GM12878 (cell line): ENCODE data around the gene KAZN. TPM values are rescaled to one million over a fixed set of nuclear protein-coding genes. Genes with fewer than 3 reads are reported as not detected.

Source experiments
- ATAC-seq: fragments of 200-7000 bp; cut with Tn5 transposase; 3 replicates; pipeline ENCODE4 v1.9.1; 2020; ENCODE audit warnings: mild to moderate bottlenecking, moderate library complexity
- BruUV-seq: library from RNA; stranded (reverse); fragments of 400-500 nt; replicated peaks from 2 replicates; lab custom pipeline; 2021; lab: Mats Ljungman, UMichigan
- CTCF ChIA-PET: fragments of 300-600 bp; sonication (Branson Sonifier 250); formaldehyde crosslinking; extraction: SDS; loops from one replicate; lab custom pipeline; 2021; ENCODE audit warnings: inconsistent platforms; lab: Yijun Ruan, JAX
- POLR2A ChIA-PET: fragments of 350-600 bp; formaldehyde crosslinking; extraction: SDS; loops from one replicate; lab custom pipeline; 2021; ENCODE audit warnings: inconsistent platforms; lab: Charles Lee
- RAD21 ChIA-PET: fragments of 300-600 bp; sonication (Branson Sonifier 250); formaldehyde crosslinking; loops from one replicate; lab custom pipeline; 2023; ENCODE audit warnings: antibody characterized with exemption; ENCODE audit not compliant: unreplicated experiment; lab: Charles Lee
- SMC1A ChIA-PET: fragments of 300-600 bp; sonication (Branson Sonifier 250); formaldehyde crosslinking; loops from one replicate; lab custom pipeline; 2023; ENCODE audit not compliant: unreplicated experiment, uncharacterized antibody; lab: Charles Lee
- DNase-seq: peaks from one replicate; pipeline ENCODE4 v3.0.0-alpha.2; 2011; ENCODE audit warnings: low read depth, low spot score
- FAIRE-seq: peaks from 3 replicates; lab custom pipeline; 2011; peaks lifted over from hg19 to GRCh38; lab: Jason Lieb, UNC
- H2AFZ ChIP-seq: 2 replicates; pipeline ENCODE4 v1.6.0; 2011; ENCODE audit warnings: low read depth, low read length, control low read depth; ENCODE audit not compliant: control insufficient read depth
- H3K27ac ChIP-seq: 2 replicates; pipeline ENCODE4 v1.5.1; 2011; ENCODE audit warnings: control low read depth; ENCODE audit not compliant: control insufficient read depth, insufficient read depth
- H3K27me3 ChIP-seq, 2 experiments: replicated peaks in 1 of 2; 2 replicates each; pipeline versions ENCODE4 v1.6.0 to v1.6.1; 2011; ENCODE audit warnings: low read length in 1 of 2; ENCODE audit not compliant: control insufficient read depth in 2 of 2, insufficient read depth in 2 of 2
- H3K36me3 ChIP-seq, 2 experiments: 2 replicates each; pipeline ENCODE4 v1.5.1; 2011; ENCODE audit warnings: low read length in 1 of 2; ENCODE audit not compliant: control insufficient read depth in 2 of 2, insufficient read depth in 2 of 2
- H3K4me1 ChIP-seq: 2 replicates; pipeline ENCODE4 v1.6.1; 2011; ENCODE audit warnings: mild to moderate bottlenecking, low read length, moderate library complexity, mixed read lengths; ENCODE audit not compliant: control insufficient read depth, insufficient read depth
- H3K4me2 ChIP-seq: 2 replicates; pipeline ENCODE4 v1.6.0; 2011; ENCODE audit warnings: control low read depth; ENCODE audit not compliant: control insufficient read depth, insufficient read depth
- H3K4me3 ChIP-seq: fragments of 200-600 bp; sonication (generic); 2 replicates; pipeline ENCODE4 v1.5.1; 2016
- H3K79me2 ChIP-seq: 2 replicates; pipeline ENCODE4 v1.6.0; 2011; ENCODE audit warnings: low read length; ENCODE audit not compliant: control insufficient read depth, insufficient read depth
- H3K9ac ChIP-seq: 2 replicates; pipeline ENCODE4 v1.8.0; 2011; ENCODE audit warnings: low read length, control low read depth, mixed read lengths; ENCODE audit not compliant: control insufficient read depth, insufficient read depth
- H3K9me3 ChIP-seq: replicated peaks from 3 replicates; pipeline ENCODE4 v1.5.1; 2011; ENCODE audit warnings: mild to moderate bottlenecking, low read length; ENCODE audit not compliant: control insufficient read depth, insufficient read depth
- H4K20me1 ChIP-seq: 2 replicates; pipeline ENCODE4 v1.6.0; 2011; ENCODE audit not compliant: control insufficient read depth, insufficient read depth
- BACH1 ChIP-seq: fragments of 450-650 bp; IDR thresholded peaks from 2 replicates; pipeline ENCODE4 v1.6.1; 2017; ENCODE audit warnings: mild to moderate bottlenecking, borderline replicate concordance
- BMI1 ChIP-seq: fragments of 450-650 bp; IDR thresholded peaks from 2 replicates; pipeline ENCODE4 v1.6.1; 2016; ENCODE audit warnings: mild to moderate bottlenecking, moderate library complexity, borderline replicate concordance
- CHD2 ChIP-seq: IDR thresholded peaks from 2 replicates; pipeline ENCODE4 v1.6.1; 2011; ENCODE audit warnings: low read depth, low read length, improper control_type of control experiment, borderline replicate concordance
- KLF5 ChIP-seq: fragments of 450-650 bp; IDR thresholded peaks from 2 replicates; pipeline ENCODE4 v1.6.1; 2014; ENCODE audit warnings: mild to moderate bottlenecking; ENCODE audit not compliant: partially characterized antibody
- MLLT1 ChIP-seq: fragments of 450-650 bp; IDR thresholded peaks from 2 replicates; pipeline ENCODE4 v1.6.1; 2016; ENCODE audit warnings: mild to moderate bottlenecking
- NKRF ChIP-seq: fragments of 450-650 bp; conservative IDR thresholded peaks from 2 replicates; pipeline ENCODE4 v1.6.1; 2017; ENCODE audit warnings: mild to moderate bottlenecking, moderate library complexity
- PML ChIP-seq: IDR thresholded peaks from 2 replicates; pipeline ENCODE4 v1.6.1; 2012; ENCODE audit warnings: low read length, inconsistent platforms
- POU2F2 ChIP-seq: IDR thresholded peaks from 3 replicates; pipeline ENCODE4 v1.6.1; 2011; ENCODE audit warnings: low read depth, mild to moderate bottlenecking, low read length, borderline replicate concordance
- SMAD5 ChIP-seq: IDR thresholded peaks from 2 replicates; pipeline ENCODE4 v1.6.1; 2016; ENCODE audit warnings: antibody characterized with exemption, low read depth
- SREBF1 ChIP-seq: IDR thresholded peaks from 2 replicates; pipeline ENCODE4 v1.6.1; 2012; ENCODE audit warnings: mild to moderate bottlenecking, low read length
- TARDBP ChIP-seq: IDR thresholded peaks from 2 replicates; pipeline ENCODE4 v1.6.1; 2016; ENCODE audit warnings: borderline replicate concordance
- TCF7 ChIP-seq: IDR thresholded peaks from 2 replicates; pipeline ENCODE4 v1.6.1; 2014; ENCODE audit warnings: antibody characterized with exemption, borderline replicate concordance
- USF1 ChIP-seq: IDR thresholded peaks from 2 replicates; pipeline ENCODE4 v1.6.1; 2011; ENCODE audit warnings: borderline replicate concordance, low read depth, mild to moderate bottlenecking, moderate library complexity, mixed read lengths, low read length; ENCODE audit not compliant: insufficient read depth; ENCODE audit errors: extremely low read length
- ZBED1 ChIP-seq: IDR thresholded peaks from 2 replicates; pipeline ENCODE4 v1.6.1; 2016; ENCODE audit warnings: borderline replicate concordance
- ZNF207 ChIP-seq: fragments of 450-650 bp; IDR thresholded peaks from 2 replicates; pipeline ENCODE4 v1.6.1; 2014; ENCODE audit warnings: antibody characterized with exemption, mild to moderate bottlenecking, borderline replicate concordance
- WGBS: methylation state at CpG from one replicate; pipeline ENCODE4 v1.1.6; 2016; ENCODE audit warnings: low lambda C conversion rate; ENCODE audit not compliant: insufficient replicate concordance, insufficient coverage; ENCODE audit errors: missing lambda C conversion rate; 5-methylcytosine and 5-hydroxymethylcytosine counted together
- in situ Hi-C: fragments of 300-500 bp; cut with MboI; formaldehyde crosslinking; loops from 9 replicates; pipeline ENCODE4 v1.14.3; 2018; ENCODE audit warnings: mixed read lengths
- intact Hi-C: fragments of 100-400 bp; cut with micrococcal nuclease; formaldehyde crosslinking; loops from one replicate; pipeline ENCODE4 v1.14.2; 2022; ENCODE audit not compliant: unreplicated experiment
- polyA plus RNA-seq, 11 experiments: library from polyadenylated mRNA; depleted of rRNA in 4 of 11; unstranded in 6 of 11; stranded (reverse) in 5 of 11; fragments of >200 nt; fragmentation: Nextera tagmentation in 4 of 11; fragmentation: Illumina TruSeq in 1 of 11; extraction: Ambion mirVana in 4 of 11; extraction: Trizol in 1 of 11; gene quantifications; 1 replicate in 1 of 11; 2 replicates in 10 of 11; pipeline versions ENCODE4 v1.2.1 to v1.2.3, GENCODE V29; 2011 to 2016; ENCODE audit warnings: inconsistent platforms in 2 of 11, missing spikeins in 2 of 11, low read depth in 1 of 11
- total RNA-seq, 4 experiments: library from RNA; depleted of rRNA in 3 of 4; stranded (reverse); fragments of >200 nt in 3 of 4; fragmentation: Illumina TruSeq in 1 of 4; extraction: Trizol in 1 of 4; gene quantifications; 2 replicates each; pipeline versions ENCODE4 v1.2.1 to v1.2.3, GENCODE V29; 2013 to 2021
- TF ChIP-seq, protein P1 (sequence below): fragments of 450-650 bp; IDR thresholded peaks from 2 replicates; pipeline ENCODE4 v1.6.1; 2016; ENCODE audit warnings: mild to moderate bottlenecking, moderate library complexity, borderline replicate concordance

KAZN gene
- total and polyA plus RNA-seq, 10 of the 15 experiments (the other 5 are each of a cell fraction or from before 2014, with no cell fraction given) = 0.72 to 4.0 (median 1.2) TPM

DNA sequence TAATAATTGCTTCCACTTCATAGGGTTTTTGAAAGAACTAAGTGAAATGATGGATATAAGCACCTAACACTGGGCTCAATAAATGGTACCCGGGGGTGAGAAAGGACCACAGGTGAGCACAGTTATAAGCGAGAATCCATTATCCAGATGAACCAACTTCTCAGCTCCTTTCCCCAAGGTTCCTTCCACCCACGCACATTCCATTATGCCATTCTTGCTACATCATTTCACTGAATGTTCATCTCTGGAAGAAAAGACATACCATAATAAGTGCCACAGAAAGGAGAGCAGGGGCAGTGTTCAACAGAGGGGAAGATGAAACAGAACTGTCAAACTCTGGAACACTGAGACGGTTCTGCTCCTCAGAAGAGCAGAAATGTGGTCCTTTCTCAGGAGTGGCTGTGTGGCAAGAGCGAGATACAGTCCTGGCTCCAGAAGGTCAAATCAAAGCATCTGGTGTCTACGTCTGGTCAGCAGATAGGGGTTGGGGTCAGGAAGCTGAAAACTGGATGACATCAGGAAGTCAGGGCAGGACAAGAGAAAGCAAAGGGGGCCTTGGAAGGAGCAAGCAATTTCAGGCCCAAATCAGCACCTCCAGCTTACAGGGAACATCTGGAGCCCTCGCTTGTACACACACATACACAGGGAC is 299.6 kb downstream of the KAZN start:
- no peak for DNase-seq
- ChIA-PET SMC1A (interaction anchor here (1.3 kb wide), 1 partner anchor 119 kb away, joined by 3 read pairs; no protein-coding TSS in a partner anchor), CTCF (interaction anchor here (1.4 kb wide), 1 partner anchor 9 kb away, joined by 4 read pairs; no protein-coding TSS in a partner anchor), RAD21 (no interaction called here), POLR2A (no interaction called here)
- no TSS peak for BruUV-seq
- Histone ChIP-seq H3K9ac (no peak overlapping the region), H3K79me2 (no peaks in the 10 kb centered on the region), H3K27ac (no peak overlapping the region), H3K9me3 (no peaks in the 10 kb centered on the region; the same call in 2 of the 3 replicates), H3K4me1 (no peaks in the 10 kb centered on the region), H2AFZ (no peak overlapping the region), H3K4me2 (no peak overlapping the region), H3K4me3 (no peak overlapping the region), H3K36me3 (no peaks in the 10 kb centered on the region), H4K20me1 (no peaks in the 10 kb centered on the region), H3K27me3 (no peaks in the 10 kb centered on the region; a peak in 1 of 4 replicates)
- in situ Hi-C loops = no loop called here
- intact Hi-C loops = no loop called here
- ATAC-seq = no peak
- WGBS = 24% methylated on average over 7 of the region's 7 CpGs
- FAIRE-seq = no peak
- TF ChIP-seq TARDBP = no peak
- TF ChIP-seq SREBF1 = no peak
- TF ChIP-seq BACH1 = no peak
- TF ChIP-seq NKRF = no peak
- TF ChIP-seq KLF5 = no peak
- no peak for TF ChIP-seq CHD2
- TF ChIP-seq PML = no peak
- no peak for TF ChIP-seq TCF7
- TF ChIP-seq ZNF207 = no peak
- no peak for TF ChIP-seq MLLT1
- TF ChIP-seq, protein P1, sequence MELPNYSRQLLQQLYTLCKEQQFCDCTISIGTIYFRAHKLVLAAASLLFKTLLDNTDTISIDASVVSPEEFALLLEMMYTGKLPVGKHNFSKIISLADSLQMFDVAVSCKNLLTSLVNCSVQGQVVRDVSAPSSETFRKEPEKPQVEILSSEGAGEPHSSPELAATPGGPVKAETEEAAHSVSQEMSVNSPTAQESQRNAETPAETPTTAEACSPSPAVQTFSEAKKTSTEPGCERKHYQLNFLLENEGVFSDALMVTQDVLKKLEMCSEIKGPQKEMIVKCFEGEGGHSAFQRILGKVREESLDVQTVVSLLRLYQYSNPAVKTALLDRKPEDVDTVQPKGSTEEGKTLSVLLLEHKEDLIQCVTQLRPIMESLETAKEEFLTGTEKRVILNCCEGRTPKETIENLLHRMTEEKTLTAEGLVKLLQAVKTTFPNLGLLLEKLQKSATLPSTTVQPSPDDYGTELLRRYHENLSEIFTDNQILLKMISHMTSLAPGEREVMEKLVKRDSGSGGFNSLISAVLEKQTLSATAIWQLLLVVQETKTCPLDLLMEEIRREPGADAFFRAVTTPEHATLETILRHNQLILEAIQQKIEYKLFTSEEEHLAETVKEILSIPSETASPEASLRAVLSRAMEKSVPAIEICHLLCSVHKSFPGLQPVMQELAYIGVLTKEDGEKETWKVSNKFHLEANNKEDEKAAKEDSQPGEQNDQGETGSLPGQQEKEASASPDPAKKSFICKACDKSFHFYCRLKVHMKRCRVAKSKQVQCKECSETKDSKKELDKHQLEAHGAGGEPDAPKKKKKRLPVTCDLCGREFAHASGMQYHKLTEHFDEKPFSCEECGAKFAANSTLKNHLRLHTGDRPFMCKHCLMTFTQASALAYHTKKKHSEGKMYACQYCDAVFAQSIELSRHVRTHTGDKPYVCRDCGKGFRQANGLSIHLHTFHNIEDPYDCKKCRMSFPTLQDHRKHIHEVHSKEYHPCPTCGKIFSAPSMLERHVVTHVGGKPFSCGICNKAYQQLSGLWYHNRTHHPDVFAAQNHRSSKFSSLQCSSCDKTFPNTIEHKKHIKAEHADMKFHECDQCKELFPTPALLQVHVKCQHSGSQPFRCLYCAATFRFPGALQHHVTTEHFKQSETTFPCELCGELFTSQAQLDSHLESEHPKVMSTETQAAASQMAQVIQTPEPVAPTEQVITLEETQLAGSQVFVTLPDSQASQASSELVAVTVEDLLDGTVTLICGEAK = no peak
- no peak for TF ChIP-seq BMI1
- no peak for TF ChIP-seq SMAD5
- no peak for TF ChIP-seq ZBED1
- no peak for TF ChIP-seq USF1
- no peak for TF ChIP-seq POU2F2
